CD4-positive, alpha-beta T cell treated with Interleukin-2 at 100 ng/mL for 4 hours (primary cell): ENCODE measurements around the gene ZNF491.
A peak's percentile ranks its signal among the peaks of the same experiment; 100 is the strongest.
"Not testable (repeated sequence)": the region's sequence is repeated elsewhere in the genome, so short reads cannot be mapped to it uniquely, and the experiment has no call there.

ENCODE experiments used
- DNase-seq: peaks from one replicate; pipeline ENCODE4 v3.0.0-alpha.2; 2020; ENCODE audit warnings: low spot score

The ZNF491 gene

GRCh38 chr19:11798391-11799330 lies at the start of gene ZNF491:
TSS of gene ZNF491 (plus strand) at chr19:11798523. CDS start at chr19:11805954, 7,431 bp downstream.
- peak; percentile 82 for DNase-seq

GRCh38 chr19:11749751-11750150 lies 48.6 kb upstream of the ZNF491 start:
- DNase-seq = no peak

- DNase-seq = no peak
Observed at GRCh38 chr19:11752244-11752736, 46.0 kb upstream of the ZNF491 start.

- no peak for DNase-seq
Observed at GRCh38 chr19:11754663-11755062, 43.7 kb upstream of the ZNF491 start.

- DNase-seq = no peak
Observed at GRCh38 chr19:11756965-11757364, 41.4 kb upstream of the ZNF491 start.

GRCh38 chr19:11759805-11760204 lies 38.5 kb upstream of the ZNF491 start:
- no peak for DNase-seq

- no peak for DNase-seq
Observed at GRCh38 chr19:11763117-11763516, 35.2 kb upstream of the ZNF491 start.

GRCh38 chr19:11763611-11764010 lies 34.7 kb upstream of the ZNF491 start:
- no peak for DNase-seq

- DNase-seq = peak; percentile 94
Observed at GRCh38 chr19:11766597-11767591, 31.4 kb upstream of the ZNF491 start, which contains the start of gene ZNF441. TSS of gene ZNF441 (plus strand) at chr19:11767000. CDS start at chr19:11767194, 194 bp downstream.

- DNase-seq = peak; percentile 4
Observed at GRCh38 chr19:11767633-11768133, 30.6 kb upstream of the ZNF491 start.

- DNase-seq = no peak
Observed at GRCh38 chr19:11769995-11770394, 28.3 kb upstream of the ZNF491 start.

GRCh38 chr19:11771520-11771919 lies 26.8 kb upstream of the ZNF491 start:
- not testable (repeated sequence) for DNase-seq

GRCh38 chr19:11776669-11777068 lies 21.7 kb upstream of the ZNF491 start:
- DNase-seq = not testable (repeated sequence)

- DNase-seq = no peak
Observed at GRCh38 chr19:11780431-11781020, 17.8 kb upstream of the ZNF491 start.

GRCh38 chr19:11781295-11782057 lies 16.8 kb upstream of the ZNF491 start:
- DNase-seq = no peak

GRCh38 chr19:11783767-11784166 lies 14.6 kb upstream of the ZNF491 start:
- DNase-seq = no peak

GRCh38 chr19:11784356-11784755 lies 14.0 kb upstream of the ZNF491 start:
- no peak for DNase-seq

- no peak for DNase-seq
Observed at GRCh38 chr19:11787536-11787935, 10.8 kb upstream of the ZNF491 start.

- no peak for DNase-seq
Observed at GRCh38 chr19:11792942-11793341, 5.4 kb upstream of the ZNF491 start.

GRCh38 chr19:11797491-11797890 lies 832 bp upstream of the ZNF491 start:
- peak; percentile 88 for DNase-seq
